Retina (tissue), 1 donor: Measurements from ENCODE around the gene ZDHHC4.
"Not testable (repeated sequence)": the region's sequence is repeated elsewhere in the genome, so short reads cannot be mapped to it uniquely, and the experiment has no call there.

Experiments used
- DNase-seq: peaks from one replicate; pipeline ENCODE4 v3.0.0-alpha.2; 2016

Gene ZDHHC4

GRCh38 chr7:6607651-6608051, 30.4 kb downstream of the ZDHHC4 start:
- DNase-seq = no peak

DNA sequence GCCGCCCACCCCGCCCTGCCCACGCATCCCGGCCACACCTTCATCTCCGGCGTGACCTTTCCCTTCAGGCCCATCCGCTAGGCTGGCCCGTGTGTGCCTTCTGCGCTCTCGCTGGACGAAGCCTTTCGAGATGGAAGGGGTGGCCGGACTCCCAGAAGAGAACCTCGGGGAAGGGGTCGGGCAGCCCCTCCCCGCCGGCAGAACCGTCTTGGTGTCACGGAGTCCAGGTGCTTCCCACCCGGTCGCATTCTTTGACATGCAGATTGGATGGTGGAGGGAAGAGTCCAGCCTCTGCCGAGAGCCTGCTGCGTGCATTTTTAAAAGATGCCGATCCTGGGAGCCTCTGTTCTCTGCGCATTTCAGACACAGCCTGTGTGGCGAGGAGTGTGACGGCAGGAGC, 30.8 kb downstream of the ZDHHC4 start:
- DNase-seq = no peak

GRCh38 chr7:6608794-6609193, 31.5 kb downstream of the ZDHHC4 start:
- no peak for DNase-seq

GRCh38 chr7:6612819-6613218, 35.6 kb downstream of the ZDHHC4 start:
- no peak for DNase-seq

GRCh38 chr7:6613706-6614105, 36.5 kb downstream of the ZDHHC4 start:
- DNase-seq = no peak

- DNase-seq = peak; percentile 83
Observed at GRCh38 chr7:6614953-6615722, 37.9 kb downstream of the ZDHHC4 start, which contains the start of gene ZNF853. Gene ZNF853, plus strand, starts transcription at chr7:6615610. Its CDS starts 565 bp downstream, at chr7:6616175.

DNA sequence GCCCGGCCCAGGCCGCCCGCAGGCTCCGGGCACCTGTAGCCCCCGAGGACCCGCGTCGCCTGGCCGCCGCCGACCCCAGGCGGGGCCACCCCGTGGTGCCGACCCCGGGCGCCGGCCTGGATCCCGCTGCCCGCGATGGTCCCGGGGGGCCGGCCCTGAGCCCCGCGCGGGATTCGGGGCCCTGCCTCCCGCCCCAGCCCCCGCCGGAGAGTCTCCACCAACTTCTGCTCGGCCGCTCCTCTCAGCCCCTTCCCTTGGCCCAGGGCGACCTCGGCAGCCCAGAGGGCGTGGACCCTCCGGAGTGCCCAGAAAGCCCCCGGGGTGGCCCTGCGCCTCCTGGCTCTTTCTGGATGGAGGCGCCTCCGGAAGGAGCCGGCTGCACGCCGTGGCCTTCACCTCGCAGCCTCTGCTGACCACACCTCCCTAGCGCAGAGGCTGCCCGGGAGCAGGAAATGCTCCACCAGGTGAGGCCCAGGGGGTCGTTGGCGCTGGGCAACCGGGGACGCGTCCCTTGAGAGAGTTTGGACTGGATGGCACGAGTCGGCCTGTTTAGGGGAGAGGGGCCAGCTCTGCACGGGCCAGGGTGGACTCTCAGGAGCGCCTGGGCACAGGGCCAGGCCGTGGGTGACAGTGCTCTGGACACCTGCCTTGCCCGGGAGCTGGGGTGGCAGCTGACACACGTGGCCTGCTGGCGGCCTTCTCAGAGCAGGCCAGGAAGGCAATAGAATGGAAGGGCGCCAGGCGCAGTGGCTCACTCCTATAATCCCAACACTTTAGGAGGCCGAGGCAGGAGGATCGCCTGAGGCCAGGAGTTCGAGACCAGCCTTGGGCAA, 38.7 kb downstream of the ZDHHC4 start:
- DNase-seq = peak; percentile 57

- no peak for DNase-seq
Observed at GRCh38 chr7:6616854-6617643, 39.8 kb downstream of the ZDHHC4 start.

- no peak for DNase-seq
Observed at GRCh38 chr7:6618621-6619020, 41.4 kb downstream of the ZDHHC4 start.

DNA sequence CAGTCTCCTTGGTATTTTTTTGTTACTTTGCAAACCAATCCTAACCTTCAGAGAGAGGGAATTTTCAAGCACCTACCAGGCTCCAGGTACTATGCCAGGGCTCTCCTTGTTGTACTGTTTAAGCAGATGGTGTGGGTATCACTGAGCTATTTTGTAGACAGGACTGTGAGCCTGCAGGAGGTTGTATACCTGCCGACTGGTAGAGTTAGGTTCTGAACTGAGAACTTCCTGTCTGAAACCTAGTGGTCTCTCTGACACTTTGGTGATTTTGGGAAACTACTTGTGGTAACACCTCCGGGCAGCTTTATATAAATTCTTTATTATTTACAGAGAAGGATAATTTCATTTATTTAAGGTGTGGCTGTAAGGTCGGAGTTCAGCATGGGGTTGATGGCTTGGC, 42.7 kb downstream of the ZDHHC4 start:
- DNase-seq = no peak

GRCh38 chr7:6621195-6622133, 44.2 kb downstream of the ZDHHC4 start:
- DNase-seq = no peak

- DNase-seq = no peak
Observed at GRCh38 chr7:6622134-6622710, 45.0 kb downstream of the ZDHHC4 start.

- DNase-seq = no peak
Observed at GRCh38 chr7:6623589-6624245, 46.5 kb downstream of the ZDHHC4 start.

DNA sequence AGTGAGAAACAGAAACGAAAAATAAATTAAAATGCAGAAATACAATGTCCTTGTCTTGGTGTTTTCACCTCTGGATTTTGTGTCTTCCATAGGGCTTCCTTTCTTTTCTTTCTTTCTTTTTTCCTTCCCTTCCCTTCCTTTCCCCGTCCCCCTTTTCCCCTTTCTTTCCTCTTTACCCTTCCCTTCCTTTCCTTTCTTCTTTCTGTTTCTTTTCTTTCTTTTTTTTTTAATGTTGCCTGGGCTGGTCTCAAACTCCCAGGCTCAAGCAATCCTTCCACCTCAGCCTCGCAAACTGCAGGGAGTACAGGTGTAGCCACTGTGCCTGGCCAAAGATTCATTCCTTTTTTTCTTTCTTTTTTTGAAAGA, 47.0 kb downstream of the ZDHHC4 start:
- no peak for DNase-seq

DNA sequence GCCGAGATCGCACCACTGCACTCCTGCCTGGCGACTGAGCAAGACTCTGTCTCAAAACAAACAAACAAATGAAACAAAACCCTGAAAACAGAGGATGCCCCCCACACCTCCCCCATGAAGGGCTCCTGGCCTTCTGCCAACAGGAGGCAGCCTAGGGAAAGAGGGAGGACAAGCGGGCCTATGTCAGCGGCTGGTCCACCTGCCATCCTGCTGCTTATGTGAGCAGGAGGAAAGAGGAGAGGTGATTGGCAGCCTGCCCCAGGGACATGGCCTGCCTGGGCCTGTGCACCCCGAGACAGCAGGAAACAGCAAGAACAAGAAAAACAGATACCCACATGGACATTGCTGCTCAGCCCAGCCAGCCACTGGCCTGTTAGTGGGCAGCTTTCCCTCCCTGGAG, 50.8 kb downstream of the ZDHHC4 start:
- no peak for DNase-seq

- no peak for DNase-seq
Observed at GRCh38 chr7:6630007-6630849, 53.0 kb downstream of the ZDHHC4 start.

DNA sequence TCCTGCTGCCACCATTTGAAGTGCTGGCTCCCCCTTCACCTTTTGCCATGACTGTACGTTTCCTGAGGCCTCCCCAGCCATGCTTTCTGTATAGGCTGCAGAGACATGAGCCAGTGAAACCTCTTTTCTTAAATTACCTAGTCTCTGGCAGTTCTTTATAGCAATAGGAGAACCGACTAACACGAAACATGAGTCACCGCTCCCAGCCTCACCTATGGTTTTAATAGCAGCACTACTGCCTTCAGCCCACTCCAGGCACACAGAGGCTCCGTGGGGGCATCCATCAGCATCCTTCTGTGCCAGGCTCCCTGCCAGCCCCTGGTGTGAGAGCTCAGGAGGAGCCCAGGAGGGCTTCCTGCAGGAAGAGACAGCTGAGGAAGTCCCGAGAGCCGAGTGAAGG, 54.4 kb downstream of the ZDHHC4 start:
- no peak for DNase-seq

DNA sequence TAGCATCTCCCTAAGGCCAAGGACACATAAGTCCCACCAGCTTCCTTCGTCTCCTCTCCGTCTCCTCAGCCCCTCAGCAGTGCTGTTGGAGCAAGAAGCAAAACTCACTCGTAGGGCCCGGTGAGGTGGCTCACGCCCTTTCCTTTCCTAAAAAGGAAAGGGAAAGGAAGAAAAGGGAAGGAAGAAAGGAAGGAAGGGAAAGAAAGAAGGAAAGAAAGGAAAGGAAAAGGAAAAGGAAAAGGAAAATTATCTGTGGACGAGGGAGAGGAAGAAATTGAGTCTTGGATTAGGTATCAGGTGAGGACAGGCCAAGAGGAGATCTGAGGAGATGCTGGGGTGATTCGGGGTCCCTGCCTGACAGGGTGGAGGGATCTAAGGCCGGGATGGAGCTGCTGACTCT, 56.8 kb downstream of the ZDHHC4 start:
- no peak for DNase-seq

GRCh38 chr7:6634971-6635370, 57.7 kb downstream of the ZDHHC4 start:
- not testable (repeated sequence) for DNase-seq
